ENCODE results near the gene KRT9.
"Not testable (repeated sequence)": the region's sequence is repeated elsewhere in the genome, so short reads cannot be mapped to it uniquely, and the experiment has no call there.

The KRT9 gene

GRCh38 chr17:41578538-41578937 is 6.7 kb upstream of the KRT9 start:
- H3K4me3 ChIP-seq (ENCODE audit: low read depth, low read length): no peak overlapping the region
- peaks cover 8% of the 10 kb centered on the region for H3K4me1 ChIP-seq
- no peaks in the 10 kb centered on the region for H3K9me3 ChIP-seq
- H3K36me3 ChIP-seq: no peaks in the 10 kb centered on the region
- no peak for DNase-seq
- no peaks in the 10 kb centered on the region for H3K27me3 ChIP-seq
- TF ChIP-seq, protein P1, sequence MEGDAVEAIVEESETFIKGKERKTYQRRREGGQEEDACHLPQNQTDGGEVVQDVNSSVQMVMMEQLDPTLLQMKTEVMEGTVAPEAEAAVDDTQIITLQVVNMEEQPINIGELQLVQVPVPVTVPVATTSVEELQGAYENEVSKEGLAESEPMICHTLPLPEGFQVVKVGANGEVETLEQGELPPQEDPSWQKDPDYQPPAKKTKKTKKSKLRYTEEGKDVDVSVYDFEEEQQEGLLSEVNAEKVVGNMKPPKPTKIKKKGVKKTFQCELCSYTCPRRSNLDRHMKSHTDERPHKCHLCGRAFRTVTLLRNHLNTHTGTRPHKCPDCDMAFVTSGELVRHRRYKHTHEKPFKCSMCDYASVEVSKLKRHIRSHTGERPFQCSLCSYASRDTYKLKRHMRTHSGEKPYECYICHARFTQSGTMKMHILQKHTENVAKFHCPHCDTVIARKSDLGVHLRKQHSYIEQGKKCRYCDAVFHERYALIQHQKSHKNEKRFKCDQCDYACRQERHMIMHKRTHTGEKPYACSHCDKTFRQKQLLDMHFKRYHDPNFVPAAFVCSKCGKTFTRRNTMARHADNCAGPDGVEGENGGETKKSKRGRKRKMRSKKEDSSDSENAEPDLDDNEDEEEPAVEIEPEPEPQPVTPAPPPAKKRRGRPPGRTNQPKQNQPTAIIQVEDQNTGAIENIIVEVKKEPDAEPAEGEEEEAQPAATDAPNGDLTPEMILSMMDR (IDR thresholded peaks at IDR 0.05; ENCODE audit: low read depth, low read length): no peak

DNA sequence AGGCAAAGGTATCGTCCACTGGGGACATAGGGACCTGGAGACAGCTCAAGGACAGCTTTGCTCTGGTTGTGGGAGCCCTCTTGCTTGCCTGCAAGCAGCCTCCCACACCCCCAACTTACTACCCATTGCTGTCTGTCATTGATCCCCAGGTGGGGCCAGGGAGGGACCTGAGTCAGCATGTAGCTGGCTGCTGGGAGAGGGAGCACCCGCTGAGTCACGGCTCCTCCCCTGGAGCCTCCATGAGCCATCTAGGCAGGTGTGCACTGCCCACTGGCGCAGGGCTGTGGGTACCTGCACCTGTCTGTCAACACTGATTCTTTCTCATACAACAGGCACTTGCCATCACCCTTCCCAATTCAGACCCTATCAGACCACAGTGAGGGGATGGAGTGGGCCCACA is 4.9 kb upstream of the KRT9 start:
- not testable (repeated sequence) for DNase-seq; H3K4me1 ChIP-seq; H3K36me3 ChIP-seq; H3K9me3 ChIP-seq; H3K27me3 ChIP-seq; H3K4me3 ChIP-seq (ENCODE audit: low read depth, low read length)

- 0 out of 2 replicates have a peak, but pooled peaks cover 7% of the 10 kb centered on the region for H3K4me1 ChIP-seq
- H3K4me3 ChIP-seq (ENCODE audit: low read depth, low read length): no peak overlapping the region
- H3K27me3 ChIP-seq: no peaks in the 10 kb centered on the region
- no peaks in the 10 kb centered on the region for H3K36me3 ChIP-seq
- DNase-seq: no peak
- H3K9me3 ChIP-seq: no peaks in the 10 kb centered on the region
- TF ChIP-seq, protein P1 (IDR thresholded peaks at IDR 0.05; ENCODE audit: low read depth, low read length): no peak
Observed at GRCh38 chr17:41575336-41575735, 3.5 kb upstream of the KRT9 start.

- Histone ChIP-seq H3K36me3 (no peaks in the 10 kb centered on the region), H3K27me3 (no peaks in the 10 kb centered on the region), H3K4me1 (0 out of 2 replicates have a peak, but pooled peaks cover 4% of the 10 kb centered on the region), H3K4me3 (ENCODE audit: low read depth, low read length) (no peak overlapping the region), H3K9me3 (no peaks in the 10 kb centered on the region)
- TF ChIP-seq, protein P1 (IDR thresholded peaks at IDR 0.05; ENCODE audit: low read depth, low read length): no peak
- DNase-seq: no peak
Observed at GRCh38 chr17:41567317-41567716, 4.5 kb downstream of the KRT9 start.

DNA sequence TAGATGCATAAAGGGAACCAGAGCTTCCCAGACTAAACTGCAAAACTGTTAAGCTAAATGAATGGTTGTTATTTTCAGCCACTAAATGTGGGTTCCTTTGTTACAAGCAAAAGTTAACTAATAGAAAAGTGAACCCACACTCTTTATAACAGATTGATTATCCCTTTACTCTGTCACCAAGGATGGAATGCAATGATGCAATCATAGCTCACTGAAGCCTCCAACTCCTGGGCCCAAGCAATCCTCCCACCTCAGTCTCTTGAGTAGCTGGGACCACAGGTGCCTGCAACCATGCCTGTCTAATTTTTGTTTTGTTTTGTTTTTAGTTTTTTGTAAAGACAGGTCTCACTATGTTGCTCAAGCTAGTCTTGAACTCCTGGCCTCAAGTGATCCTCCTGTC is 6.5 kb downstream of the KRT9 start:
- Histone ChIP-seq H3K4me3 (ENCODE audit: low read depth, low read length) (no peak overlapping the region), H3K9me3 (no peaks in the 10 kb centered on the region), H3K4me1 (no peaks in the 10 kb centered on the region), H3K36me3 (no peaks in the 10 kb centered on the region), H3K27me3 (no peaks in the 10 kb centered on the region)
- no peak for DNase-seq
- TF ChIP-seq, protein P1 (IDR thresholded peaks at IDR 0.05; ENCODE audit: low read depth, low read length): no peak

- DNase-seq: no peak
- Histone ChIP-seq H3K4me1 (0 out of 2 replicates have a peak, but pooled peaks cover 5% of the 10 kb centered on the region), H3K9me3 (no peaks in the 10 kb centered on the region), H3K4me3 (ENCODE audit: low read depth, low read length) (no peak overlapping the region), H3K36me3 (no peaks in the 10 kb centered on the region), H3K27me3 (no peaks in the 10 kb centered on the region)
- TF ChIP-seq, protein P1 (IDR thresholded peaks at IDR 0.05; ENCODE audit: low read depth, low read length): no peak
Observed at GRCh38 chr17:41563607-41564170, 8.2 kb downstream of the KRT9 start.
